Osteoblast (primary cell): ENCODE data around the gene SYT3. TPM values are rescaled to one million over a fixed set of nuclear protein-coding genes. Genes with fewer than 3 reads are reported as not detected.

Source experiments
- DNase-seq: peaks from one replicate; pipeline ENCODE4 v3.0.0; 2011; ENCODE audit warnings: low spot score, mixed read lengths; ENCODE audit not compliant: insufficient read length; ENCODE audit errors: missing footprints
- H2AFZ ChIP-seq: 2 replicates; pipeline ENCODE4 v1.6.0; 2011; ENCODE audit warnings: mild to moderate bottlenecking, low read length
- H3K27ac ChIP-seq: 2 replicates; pipeline ENCODE4 v1.5.1; 2011; ENCODE audit warnings: mild to moderate bottlenecking, low read depth, low read length, moderate library complexity
- H3K27me3 ChIP-seq: 2 replicates; pipeline ENCODE4 v1.6.0; 2012; ENCODE audit warnings: mild to moderate bottlenecking, control low read depth, inconsistent platforms, low read length, moderate library complexity; ENCODE audit not compliant: insufficient read depth
- H3K36me3 ChIP-seq: 2 replicates; pipeline ENCODE4 v1.5.1; 2011; ENCODE audit warnings: mild to moderate bottlenecking, low read length, control low read depth, moderate library complexity; ENCODE audit not compliant: insufficient read depth
- H3K4me1 ChIP-seq: 2 replicates; pipeline ENCODE4 v1.5.1; 2011; ENCODE audit warnings: mild to moderate bottlenecking, low read length, control low read depth, moderate library complexity; ENCODE audit not compliant: insufficient read depth
- H3K4me2 ChIP-seq: 2 replicates; pipeline ENCODE4 v1.6.0; 2011; ENCODE audit warnings: mild to moderate bottlenecking, low read length; ENCODE audit not compliant: insufficient read depth
- H3K4me3 ChIP-seq: fragments of 200-600 bp; sonication (generic); 3 replicates; pipeline ENCODE4 v1.5.1; 2012; ENCODE audit warnings: mild to moderate bottlenecking, low read length, inconsistent platforms; ENCODE audit not compliant: insufficient read depth
- H3K79me2 ChIP-seq: 2 replicates; pipeline ENCODE4 v1.6.0; 2012; ENCODE audit warnings: mild to moderate bottlenecking, low read length, control low read depth, inconsistent platforms; ENCODE audit not compliant: insufficient read depth
- H3K9me3 ChIP-seq: 2 replicates; pipeline ENCODE4 v1.5.1; 2011; ENCODE audit warnings: low read depth, low read length, control low read depth
- H4K20me1 ChIP-seq: 2 replicates; pipeline ENCODE4 v1.6.0; 2012; ENCODE audit warnings: mild to moderate bottlenecking, low read length, control low read depth; ENCODE audit not compliant: insufficient read depth
- total RNA-seq: library from RNA; depleted of rRNA; stranded (reverse); fragments of >200 nt; gene quantifications from 2 replicates; pipeline ENCODE4 v1.2.3, GENCODE V29; 2012
- TF ChIP-seq, protein P1 (sequence below): IDR thresholded peaks from 2 replicates; pipeline ENCODE4 v1.5.1; 2011; ENCODE audit warnings: mild to moderate bottlenecking, low read depth, low read length, moderate library complexity; ENCODE audit errors: extremely low read depth

The SYT3 gene
- total RNA-seq, 1 donor, result 0.36 TPM

DNA sequence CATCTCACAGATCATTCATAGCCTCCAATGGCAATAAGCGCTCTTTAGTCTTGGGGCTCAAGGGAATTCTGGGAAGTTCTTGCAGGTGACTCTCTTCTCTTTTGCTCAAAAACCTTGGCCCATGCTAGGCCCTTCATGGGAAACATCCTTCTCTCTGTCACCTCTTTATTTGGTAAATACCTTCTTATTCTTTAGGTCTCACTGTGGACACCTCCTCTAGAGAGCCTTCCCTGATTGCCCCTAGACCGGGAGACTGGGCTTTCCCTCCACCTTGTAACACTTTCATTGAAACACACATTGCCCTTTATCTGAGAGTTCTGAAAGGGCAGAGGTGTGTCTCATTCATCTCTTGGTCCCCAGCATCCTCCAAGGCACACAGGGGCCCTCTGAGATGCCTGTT is 11.5 kb upstream of the SYT3 start:
- no peaks in the 10 kb centered on the region for H3K79me2 ChIP-seq
- peaks cover 8% of the 10 kb centered on the region for H3K27me3 ChIP-seq
- no peaks in the 10 kb centered on the region for H3K9me3 ChIP-seq
- peaks cover 4% of the 10 kb centered on the region for H3K4me1 ChIP-seq
- no peak overlapping the region for H3K27ac ChIP-seq
- peak; percentile 34 for DNase-seq
- H2AFZ ChIP-seq, result no peak overlapping the region
- TF ChIP-seq, protein P1, sequence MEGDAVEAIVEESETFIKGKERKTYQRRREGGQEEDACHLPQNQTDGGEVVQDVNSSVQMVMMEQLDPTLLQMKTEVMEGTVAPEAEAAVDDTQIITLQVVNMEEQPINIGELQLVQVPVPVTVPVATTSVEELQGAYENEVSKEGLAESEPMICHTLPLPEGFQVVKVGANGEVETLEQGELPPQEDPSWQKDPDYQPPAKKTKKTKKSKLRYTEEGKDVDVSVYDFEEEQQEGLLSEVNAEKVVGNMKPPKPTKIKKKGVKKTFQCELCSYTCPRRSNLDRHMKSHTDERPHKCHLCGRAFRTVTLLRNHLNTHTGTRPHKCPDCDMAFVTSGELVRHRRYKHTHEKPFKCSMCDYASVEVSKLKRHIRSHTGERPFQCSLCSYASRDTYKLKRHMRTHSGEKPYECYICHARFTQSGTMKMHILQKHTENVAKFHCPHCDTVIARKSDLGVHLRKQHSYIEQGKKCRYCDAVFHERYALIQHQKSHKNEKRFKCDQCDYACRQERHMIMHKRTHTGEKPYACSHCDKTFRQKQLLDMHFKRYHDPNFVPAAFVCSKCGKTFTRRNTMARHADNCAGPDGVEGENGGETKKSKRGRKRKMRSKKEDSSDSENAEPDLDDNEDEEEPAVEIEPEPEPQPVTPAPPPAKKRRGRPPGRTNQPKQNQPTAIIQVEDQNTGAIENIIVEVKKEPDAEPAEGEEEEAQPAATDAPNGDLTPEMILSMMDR, result no peak
- H3K36me3 ChIP-seq, result no peaks in the 10 kb centered on the region
- H4K20me1 ChIP-seq, result no peaks in the 10 kb centered on the region
- H3K4me3 ChIP-seq, result no peak overlapping the region
- no peak overlapping the region for H3K4me2 ChIP-seq

DNA sequence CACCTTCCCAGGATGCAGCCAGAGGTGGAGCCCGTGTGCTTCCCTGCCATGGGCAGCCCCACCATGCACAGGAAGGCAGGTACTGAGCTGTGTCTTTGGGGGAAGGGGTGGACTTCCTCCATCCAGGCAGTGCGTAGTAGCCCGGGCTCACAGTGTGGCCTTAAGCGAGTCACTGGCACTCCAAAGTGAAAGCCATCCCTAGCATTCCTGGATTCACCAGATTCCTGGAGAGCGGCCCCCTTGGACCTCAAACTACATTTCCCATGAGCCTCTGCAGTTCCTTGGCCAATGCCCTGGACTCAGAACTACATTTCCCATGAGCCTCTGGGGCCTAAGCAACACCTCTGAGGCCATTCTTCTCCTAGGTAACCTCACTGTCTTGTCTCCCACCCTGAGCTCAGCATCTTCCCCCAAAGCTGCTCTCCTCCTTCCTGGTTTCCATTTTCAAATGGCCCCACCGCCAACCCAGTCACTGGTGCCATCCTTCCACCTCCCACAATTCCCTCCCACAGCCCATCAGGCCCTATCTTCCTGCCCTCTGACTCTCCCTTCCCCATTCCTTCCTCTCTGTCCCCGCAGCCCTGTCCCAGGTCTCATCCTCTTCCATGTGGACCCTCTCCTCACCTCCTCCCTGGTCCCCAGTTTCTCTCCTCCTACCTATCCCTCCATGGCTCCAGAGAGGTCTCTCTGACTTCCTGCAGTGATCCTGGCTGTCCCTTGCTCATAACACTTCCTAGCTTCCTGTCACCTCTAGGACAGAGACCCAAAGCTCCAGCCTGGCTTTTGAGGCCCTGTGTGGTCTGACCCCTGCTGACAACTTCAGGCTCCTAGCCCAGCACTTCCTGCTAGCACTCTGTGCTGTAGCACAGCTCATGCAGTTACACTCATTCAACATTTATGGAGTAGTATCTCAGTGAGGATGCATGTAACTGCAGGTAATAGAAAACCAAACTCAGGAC is 10.0 kb upstream of the SYT3 start, which contains the start of gene C19orf81:
Gene C19orf81 (plus strand): TSS at position 13 of the 959 bp plus-strand sequence. CDS start 0 bp downstream, at position 13.
- H3K36me3 ChIP-seq, result no peaks in the 10 kb centered on the region
- no peaks in the 10 kb centered on the region for H3K9me3 ChIP-seq
- H4K20me1 ChIP-seq, result no peaks in the 10 kb centered on the region
- H3K4me1 ChIP-seq, result peaks cover 7% of the 10 kb centered on the region
- H3K79me2 ChIP-seq, result no peaks in the 10 kb centered on the region
- peak; percentile 74 for DNase-seq
- TF ChIP-seq, protein P1, result no peak
- H3K4me3 ChIP-seq, result no peak within 1 kb of the TSS
- H3K27me3 ChIP-seq, result peaks cover 8% of the 10 kb centered on the region
- no peak within 1 kb of the TSS for H3K27ac ChIP-seq
- no peak within 1 kb of the TSS for H2AFZ ChIP-seq
- no peak within 1 kb of the TSS for H3K4me2 ChIP-seq

DNA sequence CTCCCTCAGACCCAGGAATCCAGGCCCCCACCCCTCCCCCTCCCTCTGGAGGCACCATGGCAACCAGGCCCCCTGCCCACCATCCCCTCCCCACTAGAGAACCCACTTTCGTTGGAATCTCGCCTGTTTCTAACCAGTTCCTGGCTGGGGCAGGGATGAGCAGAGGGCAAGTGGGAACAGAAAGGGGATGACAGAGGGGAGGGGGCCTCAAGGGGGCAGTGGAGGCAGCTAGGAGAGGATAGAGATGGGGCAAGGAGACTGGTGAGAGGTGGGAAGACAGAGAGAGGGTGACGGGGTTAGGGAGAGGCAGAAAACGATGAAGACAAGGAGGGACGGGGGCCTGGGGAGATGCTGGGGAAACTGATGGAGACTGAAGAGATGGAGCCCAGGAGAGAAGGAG is 9.0 kb upstream of the SYT3 start:
- DNase-seq, result no peak
- Histone ChIP-seq H3K4me2 (no peak overlapping the region), H4K20me1 (no peaks in the 10 kb centered on the region), H3K4me1 (peaks cover 7% of the 10 kb centered on the region), H3K27ac (no peak overlapping the region), H3K4me3 (no peak overlapping the region), H3K27me3 (peaks cover 8% of the 10 kb centered on the region), H3K36me3 (no peaks in the 10 kb centered on the region), H3K9me3 (no peaks in the 10 kb centered on the region), H2AFZ (no peak overlapping the region), H3K79me2 (no peaks in the 10 kb centered on the region)
- TF ChIP-seq, protein P1, result no peak

DNA sequence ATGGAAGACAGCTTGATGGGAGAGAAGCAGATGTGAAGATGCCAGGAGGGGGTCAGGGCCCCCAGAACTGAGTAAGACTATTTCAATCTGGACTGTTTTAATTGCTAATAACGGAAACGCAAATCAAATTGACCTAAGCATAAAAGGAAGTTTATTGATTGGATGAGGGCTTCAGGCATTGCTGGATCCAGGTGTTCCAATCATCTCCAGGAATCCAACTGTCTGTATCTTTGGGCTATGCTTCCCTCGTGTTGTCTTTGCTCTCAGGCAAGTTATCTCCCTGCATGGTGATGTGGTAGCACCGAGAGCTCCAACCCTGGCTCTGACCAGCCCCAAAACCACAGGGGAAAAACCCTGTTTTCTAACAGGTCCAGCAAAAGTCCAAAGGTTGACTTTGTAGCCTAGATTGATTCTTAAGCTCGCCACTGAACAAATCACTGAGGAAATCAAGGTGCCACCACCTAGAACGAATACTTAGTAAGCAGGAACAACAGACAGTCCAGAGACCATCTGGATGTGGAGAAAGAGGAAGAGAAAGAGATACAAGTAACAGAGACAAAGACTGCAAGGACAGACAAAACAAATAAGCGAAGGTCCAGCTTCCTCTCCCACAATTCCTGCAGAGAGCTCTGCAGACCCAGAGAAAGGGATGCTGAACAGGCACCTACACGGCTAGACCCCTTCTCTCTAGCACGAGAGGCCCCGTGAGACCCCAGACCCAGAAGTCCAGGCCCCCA is 8.4 kb upstream of the SYT3 start:
- TF ChIP-seq, protein P1, result no peak
- Histone ChIP-seq H3K4me3 (no peak overlapping the region), H3K4me1 (peaks cover 7% of the 10 kb centered on the region), H3K4me2 (no peak overlapping the region), H3K27ac (no peak overlapping the region), H2AFZ (no peak overlapping the region), H3K79me2 (no peaks in the 10 kb centered on the region), H3K27me3 (peaks cover 8% of the 10 kb centered on the region), H4K20me1 (no peaks in the 10 kb centered on the region), H3K36me3 (no peaks in the 10 kb centered on the region), H3K9me3 (no peaks in the 10 kb centered on the region)
- DNase-seq, result peak; percentile 58
